Measurements from ENCODE around the gene MAPK11.

The MAPK11 gene

GRCh38 chr22:50269970-50270665, at the start of gene MAPK11:
TSS of gene MAPK11 (minus strand) at chr22:50270380. CDS start at chr22:50270292, 88 bp downstream.
- DNase-seq = no peak

- no peak for DNase-seq
Measured at GRCh38 chr22:50319503-50319951, 49.3 kb upstream of the MAPK11 start.

GRCh38 chr22:50318698-50319411, 48.7 kb upstream of the MAPK11 start:
- DNase-seq = no peak

DNA sequence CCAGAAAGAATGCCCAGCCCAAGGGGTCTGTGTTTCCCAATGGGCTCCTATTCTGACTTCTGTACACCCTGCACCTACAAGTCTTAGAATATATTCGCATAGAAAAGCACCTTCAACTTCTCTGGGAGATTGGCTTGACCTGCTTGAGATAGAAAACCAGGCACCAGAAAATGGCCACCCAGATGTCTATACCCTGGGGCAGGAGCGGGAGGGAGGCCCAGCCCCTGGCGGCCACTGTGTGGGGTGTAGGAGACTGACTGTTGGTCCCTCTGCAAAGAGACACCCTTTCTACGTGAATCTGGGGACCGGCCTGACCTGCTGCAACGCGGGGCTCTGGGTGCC, 48.1 kb upstream of the MAPK11 start:
- no peak for DNase-seq

DNA sequence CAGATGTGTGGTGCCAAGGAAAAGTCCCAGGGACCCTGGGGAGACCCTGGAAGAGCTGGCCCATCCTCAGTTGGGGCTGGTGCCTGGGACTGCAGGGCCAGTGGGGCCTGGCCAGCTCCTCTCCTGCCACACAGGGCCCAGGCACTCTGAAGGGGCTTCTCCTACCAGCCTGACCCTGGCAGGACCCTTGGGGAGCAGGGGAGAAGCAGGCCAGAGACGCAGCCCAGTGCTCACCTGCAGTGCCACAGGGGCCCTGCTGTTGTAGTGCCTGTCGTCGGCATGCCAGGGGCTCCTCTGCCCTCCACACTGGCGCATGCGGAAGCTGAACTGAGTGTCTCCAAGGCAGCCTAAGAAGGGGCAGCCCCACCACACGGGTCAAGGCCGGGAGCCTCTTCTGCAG, 47.5 kb upstream of the MAPK11 start:
- no peak for DNase-seq

GRCh38 chr22:50317178-50317577, 47.0 kb upstream of the MAPK11 start:
- no peak for DNase-seq

DNA sequence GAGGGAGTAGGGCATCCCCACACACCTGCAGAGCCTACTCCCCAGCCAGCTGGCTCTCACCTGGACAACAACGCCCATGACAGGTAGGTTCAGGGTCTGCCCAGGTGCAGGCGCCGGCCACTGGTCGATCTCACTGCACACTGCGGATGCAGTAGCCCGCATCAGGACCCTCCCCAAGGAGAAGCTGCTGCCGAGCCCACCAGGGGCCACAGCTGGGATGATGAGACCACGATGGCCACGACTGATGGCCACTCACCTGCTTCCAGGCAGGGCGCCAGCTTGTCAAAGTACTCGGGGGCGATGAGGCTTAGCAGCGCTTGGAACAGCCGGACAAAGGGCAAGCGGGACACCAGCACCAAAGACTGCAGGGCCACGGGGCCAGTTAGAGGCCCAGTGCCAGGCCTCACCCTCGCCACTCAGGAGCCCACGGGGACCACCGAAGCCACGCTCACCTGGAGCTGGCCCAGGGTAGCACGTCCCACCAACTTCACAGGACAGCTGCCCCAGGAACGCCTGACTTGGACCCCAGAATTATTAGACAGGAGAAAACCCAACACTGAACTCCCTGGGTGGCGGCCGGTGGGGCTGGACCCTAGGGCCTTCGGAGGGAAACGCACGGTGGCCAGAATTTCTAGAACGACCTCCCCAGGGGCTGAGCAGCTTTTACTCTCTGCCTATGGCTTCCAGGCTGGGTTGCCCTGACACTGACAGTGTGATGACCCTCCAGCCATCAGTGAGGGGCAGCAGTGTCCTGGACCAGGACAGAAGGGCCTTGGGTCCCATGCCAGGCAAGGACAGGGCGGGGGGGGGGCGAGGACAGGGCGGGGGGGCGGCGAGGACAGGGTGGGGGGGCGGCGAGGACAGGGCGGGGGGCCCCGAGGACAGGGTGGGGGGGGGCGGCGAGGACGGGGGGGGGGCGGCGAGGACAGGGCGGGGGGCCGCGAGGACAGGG, 46.2 kb upstream of the MAPK11 start:
- no peak for DNase-seq

- DNase-seq = no peak
Measured at GRCh38 chr22:50315289-50316113, 45.3 kb upstream of the MAPK11 start.

- no peak for DNase-seq
Measured at GRCh38 chr22:50314455-50315288, 44.5 kb upstream of the MAPK11 start.

GRCh38 chr22:50314081-50314454, 43.9 kb upstream of the MAPK11 start:
- no peak for DNase-seq

DNA sequence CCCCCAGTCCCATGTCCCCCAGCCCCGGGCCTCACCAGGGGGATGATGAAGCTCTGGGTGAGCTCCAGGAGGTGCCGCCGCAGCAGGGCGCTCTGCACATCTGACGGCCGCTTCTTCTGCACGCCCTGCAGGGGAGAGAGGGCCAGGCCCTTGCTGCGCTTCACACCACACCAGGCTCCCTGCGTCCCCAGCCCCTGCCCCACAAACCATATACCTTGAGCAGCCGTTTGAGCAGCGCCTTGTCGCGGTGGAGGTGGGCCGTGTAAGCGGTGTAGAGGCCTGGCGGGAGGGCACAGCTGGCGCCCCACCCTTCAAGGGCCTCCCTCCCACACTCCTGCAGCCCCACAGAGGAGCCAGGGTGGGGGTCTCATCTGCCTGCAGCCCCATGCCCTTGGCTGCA, 43.4 kb upstream of the MAPK11 start:
- no peak for DNase-seq

DNA sequence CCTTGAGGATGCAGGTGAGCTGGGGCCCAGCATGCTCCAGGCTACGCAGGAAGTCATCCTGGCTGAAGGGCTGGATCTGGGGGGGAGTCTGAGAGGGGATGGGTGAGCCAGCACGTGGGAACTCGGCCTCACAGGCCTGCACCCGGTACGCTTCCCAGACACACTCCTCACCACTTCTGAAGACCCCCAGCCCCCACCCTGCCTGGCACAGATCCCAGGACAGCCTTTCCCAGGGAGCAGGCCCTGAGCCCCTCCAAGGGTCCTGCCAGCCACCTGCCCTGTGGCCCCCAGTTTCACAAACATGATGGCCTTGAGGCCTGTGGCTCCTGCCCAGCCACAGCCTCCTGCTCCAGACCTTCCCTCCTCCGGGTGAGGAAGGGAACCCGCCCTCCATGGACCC, 42.8 kb upstream of the MAPK11 start:
- no peak for DNase-seq

DNA sequence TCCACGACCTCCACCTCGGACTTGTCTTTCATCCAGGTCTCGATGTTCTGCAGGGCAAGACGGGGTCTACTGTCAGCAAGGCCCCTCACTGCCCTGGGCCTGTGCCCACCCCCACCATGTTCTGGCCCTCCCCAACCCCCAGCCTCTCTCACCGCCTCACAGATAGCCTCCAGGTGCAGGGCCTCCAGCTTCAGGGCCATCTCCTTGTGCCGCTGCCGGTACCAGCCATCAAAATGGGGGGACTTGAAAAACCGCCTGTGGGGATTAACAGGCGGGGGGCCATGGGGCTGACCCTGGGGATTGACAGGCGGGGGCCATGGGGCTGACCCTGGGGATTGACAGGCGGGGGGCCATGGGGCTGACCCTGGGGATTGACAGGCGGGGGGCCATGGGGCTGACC, 42.2 kb upstream of the MAPK11 start:
- no peak for DNase-seq

- DNase-seq = no peak
Measured at GRCh38 chr22:50311606-50312351, 41.6 kb upstream of the MAPK11 start.

- no peak for DNase-seq
Measured at GRCh38 chr22:50310949-50311444, 40.8 kb upstream of the MAPK11 start.

DNA sequence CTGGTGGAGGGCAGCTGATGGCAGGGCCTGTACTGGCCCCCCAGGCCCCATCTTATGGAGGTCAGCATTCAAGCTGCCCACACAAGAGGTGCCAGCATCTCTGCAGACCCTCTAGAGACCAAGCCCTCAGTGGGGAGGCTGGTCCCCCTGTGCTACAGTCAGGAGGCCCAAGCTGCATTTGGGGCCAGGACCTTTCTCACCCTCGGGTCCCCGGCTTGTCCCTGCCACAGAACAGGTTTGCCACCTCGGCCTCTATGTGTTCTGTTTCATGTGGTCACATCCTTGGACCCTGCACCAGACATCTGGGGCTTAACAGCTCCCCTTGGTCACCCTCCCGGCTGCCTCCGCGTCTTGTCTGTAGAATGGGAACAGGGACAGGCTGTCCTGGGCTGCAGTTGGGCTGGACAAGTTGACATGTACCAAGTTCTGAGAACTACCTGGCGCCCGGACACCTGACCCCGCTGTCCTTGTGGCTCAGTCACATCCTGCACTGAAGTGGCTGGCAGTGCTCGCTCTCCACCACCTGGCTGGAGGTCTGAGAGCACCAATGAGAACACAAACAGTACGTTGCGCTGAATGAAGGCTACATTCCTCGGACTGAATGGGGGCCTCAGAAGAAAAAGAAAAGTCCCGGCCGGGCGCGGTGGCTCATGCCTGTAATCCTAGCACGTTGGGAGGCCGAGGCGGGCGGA, 40.0 kb upstream of the MAPK11 start:
- no peak for DNase-seq

- no peak for DNase-seq
Measured at GRCh38 chr22:50309601-50309991, 39.4 kb upstream of the MAPK11 start.

DNA sequence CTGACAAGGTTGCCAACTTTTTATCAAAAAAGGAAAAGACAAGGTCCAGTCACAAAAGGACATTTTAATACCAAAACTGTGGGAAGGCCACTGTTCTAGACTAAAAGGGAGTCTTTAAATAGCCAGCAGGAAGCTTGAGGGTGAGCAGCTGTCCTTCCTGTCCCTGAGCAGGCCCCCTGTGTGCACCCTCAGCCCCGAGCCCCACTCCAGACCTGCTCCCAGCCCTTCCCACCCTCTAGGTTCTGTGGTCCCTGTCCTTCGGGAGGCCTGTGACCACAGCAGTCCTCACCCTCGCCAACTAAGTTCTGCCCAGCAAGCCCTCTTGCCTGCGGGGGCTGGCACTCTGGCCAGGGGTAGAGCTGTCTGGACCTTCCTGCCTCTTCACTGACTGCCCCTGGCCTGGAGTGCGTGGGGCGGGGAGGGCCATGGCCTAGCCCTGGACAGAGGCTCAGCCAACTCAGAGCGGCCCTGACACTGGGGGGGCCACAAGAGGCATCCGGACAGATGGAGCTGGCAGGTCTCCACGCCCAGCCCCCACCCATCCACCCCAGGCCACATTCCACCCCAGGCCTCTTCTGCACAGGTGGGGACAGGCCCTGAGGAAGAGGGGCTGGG, 38.9 kb upstream of the MAPK11 start:
- no peak for DNase-seq

- DNase-seq = no peak
Measured at GRCh38 chr22:50308597-50308935, 38.4 kb upstream of the MAPK11 start.

Data from NCI-H1417 treated with DMSO at 0.1 percent for 48 hours (cell line).